GM19438 (cell line): ENCODE results near the gene ATP5PD.
"Not testable (repeated sequence)": the region's sequence is repeated elsewhere in the genome, so short reads cannot be mapped to it uniquely, and the experiment has no call there.

Experiments used
- ATAC-seq: cut with Tn5 transposase; IDR thresholded peaks from one replicate; pipeline ENCODE4 v1.9.1; 2021; ENCODE audit warnings: low read depth; ENCODE audit not compliant: unreplicated experiment

The ATP5PD gene

DNA sequence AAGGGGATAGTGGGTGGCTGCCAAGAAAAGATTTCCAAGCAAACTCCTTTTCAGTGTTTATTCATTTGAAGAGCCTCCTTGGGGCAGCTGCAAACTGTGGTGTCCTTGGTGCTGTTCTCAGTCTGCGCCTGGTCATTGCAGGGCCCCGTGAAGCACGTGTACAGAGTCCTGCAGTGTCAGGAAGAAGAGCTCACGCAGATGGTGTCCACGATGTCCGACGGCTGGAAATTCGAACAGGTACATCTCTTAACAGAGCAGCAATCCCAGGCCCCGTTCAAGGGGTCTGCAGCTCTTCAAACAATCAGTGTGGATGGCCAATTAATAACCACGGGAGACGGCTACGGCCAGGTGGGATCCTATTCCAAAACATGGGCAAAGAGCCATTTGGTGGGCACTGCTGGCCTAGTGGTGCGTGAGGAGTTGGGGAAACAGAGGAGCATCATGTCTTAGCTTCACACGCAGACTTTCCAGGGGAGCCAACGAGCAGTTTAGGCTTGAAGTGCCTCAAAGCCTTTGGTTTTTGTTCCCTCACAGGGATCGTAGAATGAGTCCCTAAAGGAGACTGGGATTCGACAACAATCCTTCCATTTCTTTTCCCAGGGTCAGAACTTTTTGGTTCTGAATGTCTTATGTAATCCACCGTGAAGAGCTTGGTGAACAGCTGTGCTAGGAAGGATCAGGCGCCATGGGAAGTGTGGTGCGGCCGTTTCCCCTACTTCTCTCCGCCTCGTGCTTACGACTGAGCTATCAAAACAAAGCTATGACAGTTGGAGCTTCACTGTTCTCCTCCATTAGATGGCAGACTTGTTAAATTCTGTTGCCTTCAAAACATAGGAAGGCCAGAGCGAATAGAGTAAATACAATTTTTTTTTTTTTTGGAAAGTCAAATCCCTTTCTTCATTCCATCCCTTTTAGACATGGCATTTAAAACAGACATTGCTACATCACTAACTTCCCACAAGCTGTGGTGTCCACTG is 12.9 kb upstream of the ATP5PD start:
- ATAC-seq = no peak

DNA sequence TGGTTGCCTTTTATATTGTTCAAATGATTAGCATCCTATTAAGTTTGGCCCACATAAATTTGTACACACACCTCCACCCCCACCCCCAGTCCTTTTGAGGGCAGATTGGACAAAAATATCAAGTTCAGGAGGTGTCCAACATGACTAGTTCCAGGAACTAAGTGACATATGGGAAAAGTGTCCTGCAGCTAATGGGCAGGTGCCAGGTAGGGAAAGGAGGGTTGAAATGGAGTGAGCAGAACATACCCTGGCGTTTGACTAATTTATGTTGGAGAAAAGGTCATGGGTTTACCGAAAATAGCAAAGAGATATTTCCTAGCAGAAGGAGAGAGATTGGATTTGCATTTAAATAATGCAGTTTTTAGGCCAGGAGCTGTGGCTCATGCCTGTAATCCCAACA is 5.2 kb upstream of the ATP5PD start:
- no peak for ATAC-seq

DNA sequence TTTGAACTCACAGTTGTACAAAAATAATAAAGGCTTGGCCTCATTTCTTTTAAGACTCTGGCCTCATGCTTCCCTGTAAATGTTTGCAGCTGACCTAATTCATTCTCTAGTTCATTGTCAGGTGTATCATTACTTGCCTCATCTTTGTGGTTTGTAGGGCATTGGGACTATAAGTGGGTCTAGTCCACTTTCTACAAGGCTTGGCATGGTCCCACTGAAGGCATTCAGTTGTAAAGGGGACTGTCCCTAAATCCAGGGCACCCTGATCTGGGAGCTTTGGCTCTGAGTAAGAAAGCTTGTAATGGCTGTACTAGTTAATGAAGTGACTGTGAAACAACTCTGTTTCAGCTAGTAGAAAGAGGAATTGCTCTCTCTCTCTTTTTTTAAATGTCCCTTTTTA is 2.9 kb upstream of the ATP5PD start:
- no peak for ATAC-seq

DNA sequence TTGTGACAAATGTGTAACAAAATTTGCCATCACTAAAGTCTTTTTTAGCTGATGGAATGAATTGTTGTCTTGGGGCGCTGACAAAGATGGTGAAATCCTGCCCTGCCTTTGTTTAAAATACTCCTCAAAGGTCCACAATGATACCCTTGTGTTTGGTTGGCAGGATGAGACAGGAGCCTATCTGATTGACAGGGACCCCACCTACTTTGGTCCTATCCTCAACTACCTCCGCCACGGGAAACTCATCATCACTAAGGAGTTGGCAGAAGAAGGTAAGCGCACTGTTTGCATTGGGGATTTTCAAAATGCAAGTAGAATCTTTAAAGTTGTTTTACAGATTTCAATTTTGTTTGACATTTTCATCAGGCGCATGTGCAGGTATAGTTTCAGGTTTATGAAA is 2.3 kb upstream of the ATP5PD start:
- no peak for ATAC-seq

DNA sequence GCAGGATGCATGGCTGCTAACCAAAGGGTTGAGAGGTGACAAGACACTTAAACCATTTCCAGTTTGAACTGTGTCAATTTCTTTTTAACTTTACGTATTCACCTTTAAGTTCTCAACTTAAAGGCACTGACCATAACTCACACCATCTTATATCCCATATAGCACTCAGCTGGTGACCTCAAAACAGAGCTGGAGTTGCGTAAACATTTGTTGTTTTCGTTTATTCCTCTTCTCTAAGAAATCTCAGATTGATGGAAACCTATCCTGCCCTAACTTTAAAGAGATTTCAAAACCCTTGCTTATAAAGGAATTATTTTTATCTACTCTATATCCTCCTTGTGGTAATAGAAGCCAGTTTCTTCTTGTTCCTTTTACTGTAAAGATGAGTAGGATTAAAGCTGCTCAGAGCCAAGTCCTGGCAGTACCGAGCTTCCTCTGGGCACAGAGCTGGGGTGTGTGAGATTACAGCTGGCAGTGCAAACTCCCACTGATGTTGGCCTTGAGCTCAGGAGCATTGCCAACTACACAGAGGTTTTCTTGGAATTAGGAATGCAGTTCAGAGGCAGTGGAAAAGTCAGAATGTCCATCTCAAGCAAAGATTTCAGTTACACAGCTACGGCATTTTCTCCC is 1.6 kb upstream of the ATP5PD start:
- ATAC-seq = no peak

DNA sequence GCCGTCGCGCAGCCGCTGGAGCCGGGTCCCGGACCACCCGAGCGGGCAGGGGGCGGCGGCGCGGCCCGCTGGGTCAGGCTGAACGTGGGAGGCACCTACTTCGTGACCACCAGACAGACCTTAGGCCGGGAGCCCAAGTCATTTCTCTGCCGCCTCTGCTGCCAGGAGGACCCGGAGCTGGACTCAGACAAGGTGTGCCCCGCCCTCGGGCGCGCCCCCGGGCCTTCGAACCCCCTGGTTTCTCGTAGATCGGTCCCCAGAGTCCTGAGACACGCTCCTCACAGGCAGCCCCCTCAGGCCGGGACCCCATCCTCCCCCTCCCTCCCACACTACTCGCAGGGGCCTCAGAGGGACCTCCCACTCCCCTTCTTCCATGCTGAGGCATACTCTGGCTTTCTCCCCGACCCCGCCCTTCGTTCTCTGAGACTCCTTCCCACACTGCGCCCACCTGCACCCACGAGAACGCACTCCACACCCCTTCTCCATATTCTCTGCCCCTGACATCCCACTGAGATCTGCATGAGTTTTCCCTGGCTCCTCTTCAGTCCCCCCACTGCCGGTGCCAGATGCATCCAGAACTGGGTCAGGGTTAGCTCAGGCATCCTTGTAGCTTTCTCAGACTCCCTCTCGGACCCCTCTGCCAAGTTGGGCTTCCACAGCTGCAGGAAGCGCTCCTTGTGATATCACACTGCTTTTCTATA is 779 bp upstream of the ATP5PD start:
- ATAC-seq = no peak

DNA sequence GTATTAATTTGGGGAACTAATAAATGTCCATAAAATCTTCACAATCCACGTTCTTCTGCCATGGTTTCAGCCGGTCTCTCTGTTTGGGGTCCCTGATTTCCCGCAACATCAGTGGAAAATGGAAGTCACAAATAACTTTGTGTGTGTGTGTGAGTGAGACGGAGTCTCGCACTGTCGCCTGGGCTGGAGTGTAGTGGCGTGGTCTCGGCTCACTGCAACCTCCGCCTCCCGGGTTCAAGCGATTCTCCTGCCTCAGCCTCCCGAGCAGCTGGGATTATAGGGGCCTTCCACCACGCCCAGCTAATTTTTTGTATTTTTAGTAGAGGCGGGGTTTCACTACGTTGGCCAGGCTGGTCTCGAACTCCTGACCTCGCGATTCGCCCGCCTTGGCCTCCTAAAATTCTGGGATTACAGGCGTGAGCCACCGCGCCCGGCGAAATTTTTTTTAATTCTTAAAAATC is 793 bp downstream of the ATP5PD start:
- not testable (repeated sequence) for ATAC-seq

DNA sequence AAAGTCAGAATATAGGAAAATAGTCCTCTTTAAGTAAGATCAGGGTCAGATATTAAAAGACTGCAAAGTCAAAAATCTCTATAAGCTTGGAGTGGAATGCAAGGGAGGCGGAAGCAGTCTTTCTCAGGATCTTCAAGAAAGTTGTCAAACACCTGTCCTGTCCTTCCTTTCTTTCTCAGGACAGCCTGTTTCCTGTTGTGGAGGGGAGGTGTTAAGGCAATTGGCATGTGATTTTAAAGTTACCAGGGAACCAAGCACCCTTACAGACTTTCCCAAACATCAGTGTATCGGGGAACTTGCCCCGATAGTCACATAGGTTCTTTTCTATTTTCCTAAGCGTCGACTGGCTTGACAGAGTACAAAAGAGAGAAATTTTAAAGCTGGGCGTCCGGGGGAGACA is 2.1 kb downstream of the ATP5PD start:
- ATAC-seq = no peak

DNA sequence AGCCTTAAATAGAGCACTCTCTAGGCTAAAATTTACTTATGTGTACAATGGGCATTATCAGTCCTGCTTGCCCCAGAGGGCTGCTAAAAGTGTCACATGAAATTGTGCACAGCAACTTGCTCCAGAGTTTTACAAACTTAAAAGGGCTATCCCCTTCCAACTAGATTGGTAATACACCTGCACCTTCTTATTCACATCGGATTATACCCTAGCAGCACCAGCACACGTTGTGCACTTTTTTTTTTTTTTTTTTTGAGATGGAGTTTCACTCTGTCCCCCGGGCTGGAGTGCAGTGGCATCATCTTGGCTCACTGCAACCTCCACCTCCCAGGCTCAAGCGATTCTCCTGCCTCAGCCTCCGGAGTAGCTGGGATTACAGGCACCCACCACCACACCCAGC is 3.0 kb downstream of the ATP5PD start:
- not testable (repeated sequence) for ATAC-seq

DNA sequence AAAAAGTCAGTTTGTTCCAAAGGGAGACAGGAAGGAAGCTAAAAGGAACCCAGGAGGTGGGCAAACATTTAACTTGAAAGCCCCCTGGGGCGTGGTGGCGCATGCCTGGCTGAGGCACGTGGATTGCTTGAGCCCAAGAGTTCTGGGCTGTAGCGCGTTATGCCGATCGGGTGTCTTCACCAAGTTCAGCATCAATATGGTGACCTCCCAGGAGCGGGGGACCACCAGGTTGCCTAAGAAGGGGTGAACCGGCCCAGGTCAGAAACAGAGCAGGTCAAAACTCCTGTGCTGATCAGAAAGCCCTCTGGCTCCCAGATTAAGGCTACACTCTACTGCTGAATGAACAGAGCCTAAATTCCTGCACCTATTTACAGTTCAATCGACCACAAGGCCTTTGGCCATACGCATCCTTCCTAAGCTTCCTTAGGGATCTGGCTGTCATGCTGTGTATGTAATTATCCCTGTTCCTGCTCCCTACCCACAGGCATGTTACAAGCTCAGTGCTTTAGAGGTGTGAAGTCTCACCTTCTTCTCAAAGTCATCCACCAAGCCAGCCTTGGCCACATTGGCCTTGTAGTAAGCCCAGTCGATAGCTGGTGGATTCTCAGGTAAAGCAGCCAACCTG is 5.0 kb downstream of the ATP5PD start:
- ATAC-seq = no peak

DNA sequence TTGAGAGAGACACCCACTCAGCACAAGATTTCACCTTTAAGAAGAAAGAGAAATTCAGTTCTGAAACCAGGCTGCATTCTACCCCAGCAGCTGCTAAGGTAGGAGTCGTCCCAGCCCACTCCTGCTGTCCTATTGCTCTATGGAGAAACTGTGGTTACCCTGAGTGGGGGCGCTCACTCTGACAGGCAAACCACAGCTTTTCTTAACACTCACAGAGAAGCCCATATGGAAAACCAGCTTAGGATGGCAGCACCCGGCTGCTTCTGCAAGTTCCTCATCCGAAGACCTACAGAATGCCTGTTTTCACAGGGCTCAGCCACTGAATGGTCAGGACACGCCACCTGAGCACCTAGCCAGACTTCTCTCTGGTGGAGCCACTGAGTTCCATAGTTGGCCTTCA is 7.5 kb downstream of the ATP5PD start:
- ATAC-seq = no peak

DNA sequence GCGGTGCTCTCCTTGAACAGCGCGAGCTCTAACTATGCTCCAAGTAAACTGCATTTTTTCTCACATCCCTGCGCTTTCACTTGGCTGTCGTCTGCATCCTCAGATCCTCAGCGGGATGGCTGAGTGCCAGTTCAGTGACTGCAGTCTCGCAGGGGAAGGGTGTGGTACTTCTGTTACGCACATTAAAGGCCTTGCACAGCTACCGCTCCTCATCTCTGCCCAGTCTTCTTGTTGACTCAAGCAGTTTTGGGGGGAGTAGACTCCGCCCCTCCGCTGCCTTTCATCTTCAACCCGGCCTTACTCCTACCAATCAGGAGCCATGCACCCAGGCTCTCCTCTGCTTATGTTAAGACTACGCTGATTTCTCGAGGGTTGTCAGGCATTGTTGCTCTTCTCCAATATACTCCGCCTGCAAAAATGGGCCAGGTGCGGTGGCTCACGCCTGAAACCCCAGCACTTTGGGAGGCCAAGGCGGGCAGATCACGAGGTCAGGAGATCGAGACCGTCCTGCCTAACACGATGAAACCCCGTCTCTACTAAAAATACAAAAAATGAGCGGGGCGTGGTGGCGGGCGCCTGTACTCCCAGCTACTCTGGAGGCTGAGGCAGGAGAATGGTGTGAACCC is 10.0 kb downstream of the ATP5PD start:
- ATAC-seq = no peak

DNA sequence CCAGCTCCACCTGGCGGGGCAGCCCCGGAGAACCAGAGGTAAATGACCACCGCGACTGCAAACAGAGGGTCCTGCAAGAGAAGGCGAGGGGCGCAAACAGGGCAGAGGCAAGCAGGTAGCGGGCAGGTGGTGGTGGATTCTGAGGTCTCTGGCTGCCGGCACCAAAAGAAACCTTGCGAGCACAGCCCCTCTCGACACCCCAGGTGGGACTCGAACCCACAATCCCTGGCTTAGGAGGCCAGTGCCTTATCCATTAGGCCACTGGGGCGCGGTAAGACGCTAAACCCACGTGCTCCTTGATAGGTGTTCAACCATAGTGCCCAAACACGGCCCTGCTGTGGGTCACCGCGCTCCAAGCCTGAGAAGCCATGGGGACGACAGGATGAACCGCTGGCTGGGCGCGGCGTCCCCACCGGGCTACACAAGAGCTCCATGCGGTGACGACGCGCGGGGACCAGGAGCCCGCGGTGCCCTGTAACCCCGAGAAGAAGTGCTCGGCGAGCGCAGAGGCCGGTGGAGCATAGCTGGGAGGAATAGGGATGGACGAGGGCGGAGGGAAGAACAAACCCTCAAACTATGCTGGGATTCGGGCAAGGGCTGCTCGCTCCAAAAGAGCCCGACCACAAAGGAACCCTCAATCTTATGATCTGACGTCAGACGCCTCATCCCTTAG is 12.4 kb downstream of the ATP5PD start:
- ATAC-seq = no peak

DNA sequence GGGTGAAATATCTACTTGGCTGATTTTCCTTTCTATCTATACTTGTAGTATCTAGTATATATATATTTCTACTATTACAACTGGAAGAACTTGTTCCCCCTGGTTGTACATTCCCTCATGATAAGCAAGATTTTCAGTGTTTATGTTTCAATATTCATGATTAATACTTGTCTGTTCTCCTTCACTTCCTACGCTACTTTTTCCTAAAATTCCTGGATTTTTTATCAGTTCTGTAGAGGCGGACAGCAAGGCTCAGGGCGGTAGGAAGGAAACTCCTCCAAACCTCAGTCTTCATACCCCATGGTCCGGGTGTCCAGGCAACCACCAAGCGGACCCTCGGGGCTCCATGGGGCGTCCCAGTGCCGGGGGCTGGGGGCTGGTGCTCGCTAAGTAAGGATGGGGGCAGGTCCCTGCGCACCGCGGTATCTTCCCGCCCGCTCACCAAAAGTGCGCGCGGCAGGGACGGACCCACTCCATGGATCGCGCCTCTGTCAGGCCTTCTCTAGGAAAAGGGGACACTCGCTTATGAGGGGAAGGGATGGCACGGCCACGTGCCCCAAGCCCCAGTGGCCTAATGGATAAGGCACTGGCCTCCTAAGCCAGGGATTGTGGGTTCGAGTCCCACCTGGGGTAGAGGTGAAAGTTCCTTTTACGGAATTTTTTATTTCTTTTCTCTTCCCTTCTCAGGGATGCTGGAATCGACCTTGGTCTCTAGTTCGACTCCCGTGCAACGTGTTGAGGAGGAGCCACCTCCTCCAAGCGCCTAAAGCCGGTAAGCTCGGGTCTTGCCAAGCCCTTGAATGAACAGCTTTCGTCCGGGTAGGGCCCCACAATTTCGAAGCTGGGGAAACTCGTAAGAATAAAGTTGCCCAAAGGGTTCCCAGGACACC is 13.2 kb downstream of the ATP5PD start:
- no peak for ATAC-seq

DNA sequence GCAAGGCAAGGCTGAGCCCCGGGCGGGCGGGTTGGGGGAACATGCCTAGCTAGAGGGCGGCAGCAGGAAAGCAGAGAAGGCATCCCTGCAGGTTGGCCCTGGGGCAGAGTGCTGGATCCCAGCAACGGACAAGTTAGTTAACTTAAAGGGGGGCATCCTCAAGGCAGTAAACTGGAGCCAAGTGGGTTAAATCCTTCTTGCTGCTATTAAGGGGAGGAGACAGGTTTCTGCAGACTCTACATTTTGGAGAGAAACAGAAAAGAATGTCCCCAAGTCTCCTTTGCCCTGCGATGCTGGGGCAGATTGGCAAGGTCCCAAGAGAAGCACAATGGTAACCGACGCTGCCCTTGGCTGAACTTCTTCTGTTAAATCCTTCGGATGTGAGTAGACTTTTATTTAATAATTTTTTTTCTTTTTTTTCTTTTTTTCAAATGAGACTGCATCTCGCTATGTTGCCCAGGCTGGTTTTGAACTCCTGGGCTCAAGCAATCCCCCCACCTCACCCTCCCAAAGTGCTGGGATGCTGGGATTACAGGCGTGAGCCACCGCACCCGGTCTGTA is 14.0 kb downstream of the ATP5PD start:
- ATAC-seq = no peak

DNA sequence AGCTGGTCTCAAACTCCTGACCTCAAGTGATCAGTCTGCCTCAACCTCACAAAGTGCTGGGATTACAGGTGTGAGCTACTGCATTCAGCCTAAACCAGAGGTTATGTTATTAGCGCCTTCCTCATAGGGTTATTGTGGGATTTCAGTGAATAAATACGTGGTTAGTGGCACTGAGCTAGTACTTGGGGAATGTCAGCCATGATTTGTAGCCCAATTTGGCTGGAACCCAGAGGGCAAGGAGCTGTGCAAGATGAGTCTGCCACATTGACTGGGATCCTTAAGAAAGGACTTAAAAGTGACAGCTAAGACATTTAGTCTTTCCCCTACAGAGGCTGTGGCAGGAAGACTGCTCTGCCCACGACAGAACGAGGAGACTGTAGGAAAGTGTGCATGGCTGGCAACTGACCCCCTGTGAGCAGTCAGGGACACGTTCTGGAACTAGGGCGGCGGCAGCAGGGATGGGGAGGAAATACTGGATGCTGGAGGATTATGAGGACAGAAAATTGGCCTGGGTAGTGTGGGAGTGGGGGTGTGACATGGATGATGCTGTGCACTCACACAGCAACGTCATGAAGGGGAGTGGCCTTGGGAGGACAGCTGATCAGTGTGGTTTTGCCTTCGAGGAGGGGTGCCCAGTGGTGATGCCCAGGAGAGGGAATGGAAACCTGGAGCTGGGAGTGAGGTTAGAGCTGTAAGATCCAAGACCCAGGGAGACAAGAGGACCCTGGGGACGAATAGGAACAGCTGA is 14.6 kb downstream of the ATP5PD start:
- no peak for ATAC-seq

DNA sequence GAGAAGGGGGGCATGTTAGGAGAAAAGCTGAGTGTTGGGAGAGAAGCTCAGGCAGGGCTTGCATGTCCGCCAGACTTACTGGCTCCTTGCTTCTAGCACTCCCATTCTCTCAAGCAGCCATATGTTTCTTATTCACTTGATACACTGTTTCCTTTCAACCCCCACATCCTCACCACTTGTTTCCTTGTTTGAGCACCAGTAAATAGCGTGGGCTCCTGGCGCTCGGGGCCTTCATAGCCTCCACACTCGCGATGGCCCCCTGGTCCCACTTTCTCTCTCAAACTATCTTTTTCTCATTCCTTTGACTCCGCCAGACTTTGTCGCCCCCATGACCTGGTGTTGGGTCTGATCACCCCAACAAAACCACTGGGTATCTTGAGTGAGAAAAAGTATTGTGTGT is 16.6 kb downstream of the ATP5PD start:
- no peak for ATAC-seq

DNA sequence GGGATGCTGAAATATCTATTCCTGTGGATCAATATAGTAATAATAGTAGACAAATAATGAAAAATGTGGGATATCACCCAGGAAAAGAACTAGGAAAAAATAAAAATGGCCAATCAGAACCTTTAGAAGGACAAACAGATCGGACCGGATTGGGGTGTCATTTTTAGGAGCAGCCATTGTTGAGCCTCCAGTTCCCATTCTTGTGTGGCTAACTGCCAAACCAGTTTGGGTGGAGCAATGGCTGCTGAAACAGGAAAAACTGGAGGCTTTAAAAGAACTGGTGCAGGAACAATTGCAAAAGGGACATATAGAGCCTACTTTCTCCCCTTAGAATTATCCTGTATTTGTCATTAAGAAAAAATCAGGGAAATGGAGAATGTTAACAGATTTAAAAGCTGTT is 20.1 kb downstream of the ATP5PD start:
- ATAC-seq = not testable (repeated sequence)
